Stimulated activated CD4-positive, alpha-beta T cell treated with anti-CD3 and anti-CD28 coated beads, Interleukin-4, amount 100 ng/mL, for 24 hours (primary cell): ENCODE data around the gene MAML3.
A peak's percentile ranks its signal among the peaks of the same experiment; 100 is the strongest.

Source experiments
- DNase-seq: peaks from one replicate; pipeline ENCODE4 v3.0.0-alpha.2; 2020

Gene MAML3

GRCh38 chr4:140068271-140068670, 85.7 kb downstream of the MAML3 start:
- no peak for DNase-seq

- no peak for DNase-seq
These were observed 87.7 kb downstream of the MAML3 start for GRCh38 chr4:140066031-140066930.

GRCh38 chr4:140065393-140065792, 88.6 kb downstream of the MAML3 start:
- no peak for DNase-seq

- no peak for DNase-seq
These were observed 92.2 kb downstream of the MAML3 start for GRCh38 chr4:140061659-140062289.

GRCh38 chr4:140061194-140061593, 92.8 kb downstream of the MAML3 start:
- no peak for DNase-seq

- DNase-seq = no peak
These were observed 94.8 kb downstream of the MAML3 start for GRCh38 chr4:140059159-140059558.

GRCh38 chr4:140057701-140058100, 96.3 kb downstream of the MAML3 start:
- DNase-seq = no peak

GRCh38 chr4:140056015-140056414, 98.0 kb downstream of the MAML3 start:
- no peak for DNase-seq

GRCh38 chr4:140054861-140055260, 99.1 kb downstream of the MAML3 start:
- DNase-seq = no peak

- DNase-seq = no peak
These were observed 100.8 kb downstream of the MAML3 start for GRCh38 chr4:140053185-140053584.

GRCh38 chr4:140052050-140052449, 101.9 kb downstream of the MAML3 start:
- peak; percentile 35 for DNase-seq

- DNase-seq = no peak
These were observed 103.9 kb downstream of the MAML3 start for GRCh38 chr4:140049849-140050637.

GRCh38 chr4:140049024-140049848, 104.7 kb downstream of the MAML3 start:
- DNase-seq = peak; percentile 15

GRCh38 chr4:140048419-140048995, 105.5 kb downstream of the MAML3 start:
- no peak for DNase-seq

GRCh38 chr4:140047786-140048185, 106.2 kb downstream of the MAML3 start:
- DNase-seq = no peak

- no peak for DNase-seq
These were observed 106.9 kb downstream of the MAML3 start for GRCh38 chr4:140047017-140047640.

GRCh38 chr4:140046543-140046942, 107.4 kb downstream of the MAML3 start:
- no peak for DNase-seq

GRCh38 chr4:140046016-140046415, 108.0 kb downstream of the MAML3 start:
- DNase-seq = no peak

GRCh38 chr4:140044337-140044902, 109.6 kb downstream of the MAML3 start:
- no peak for DNase-seq

GRCh38 chr4:140042634-140043033, 111.3 kb downstream of the MAML3 start:
- no peak for DNase-seq

GRCh38 chr4:140038031-140038533, 115.9 kb downstream of the MAML3 start:
- DNase-seq = no peak
